Measurements from ENCODE around the gene DLG3.

DNA sequence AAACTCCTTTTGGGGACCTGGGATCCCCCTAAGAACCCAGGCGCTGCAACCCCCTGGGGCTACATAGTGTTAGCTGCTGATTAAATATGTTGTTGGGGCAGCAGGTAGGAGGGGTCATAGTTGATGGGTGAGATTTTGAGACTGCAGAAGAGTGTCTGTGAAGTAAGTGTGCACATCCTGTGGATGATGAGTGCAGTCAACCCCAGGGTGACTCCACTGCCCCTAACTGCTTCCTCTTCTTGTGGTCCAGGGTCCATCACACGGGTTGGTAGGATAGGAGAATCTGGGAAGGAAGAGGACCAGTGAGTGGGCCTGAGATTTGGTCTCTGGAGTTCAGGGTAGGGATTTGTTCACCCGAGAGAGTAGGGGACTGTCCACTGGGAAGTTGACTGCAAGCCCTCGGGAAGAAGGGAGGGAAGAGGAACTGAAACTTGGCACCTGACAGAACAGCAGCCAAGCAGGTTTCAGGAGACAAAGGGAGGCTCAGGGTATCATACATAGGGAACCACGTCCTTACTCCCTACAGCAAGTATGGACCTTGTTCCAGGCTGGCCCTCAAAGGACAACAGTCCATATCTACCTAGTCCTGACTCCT, 8.5 kb downstream of the DLG3 start:
- TF ChIP-seq, protein P1, sequence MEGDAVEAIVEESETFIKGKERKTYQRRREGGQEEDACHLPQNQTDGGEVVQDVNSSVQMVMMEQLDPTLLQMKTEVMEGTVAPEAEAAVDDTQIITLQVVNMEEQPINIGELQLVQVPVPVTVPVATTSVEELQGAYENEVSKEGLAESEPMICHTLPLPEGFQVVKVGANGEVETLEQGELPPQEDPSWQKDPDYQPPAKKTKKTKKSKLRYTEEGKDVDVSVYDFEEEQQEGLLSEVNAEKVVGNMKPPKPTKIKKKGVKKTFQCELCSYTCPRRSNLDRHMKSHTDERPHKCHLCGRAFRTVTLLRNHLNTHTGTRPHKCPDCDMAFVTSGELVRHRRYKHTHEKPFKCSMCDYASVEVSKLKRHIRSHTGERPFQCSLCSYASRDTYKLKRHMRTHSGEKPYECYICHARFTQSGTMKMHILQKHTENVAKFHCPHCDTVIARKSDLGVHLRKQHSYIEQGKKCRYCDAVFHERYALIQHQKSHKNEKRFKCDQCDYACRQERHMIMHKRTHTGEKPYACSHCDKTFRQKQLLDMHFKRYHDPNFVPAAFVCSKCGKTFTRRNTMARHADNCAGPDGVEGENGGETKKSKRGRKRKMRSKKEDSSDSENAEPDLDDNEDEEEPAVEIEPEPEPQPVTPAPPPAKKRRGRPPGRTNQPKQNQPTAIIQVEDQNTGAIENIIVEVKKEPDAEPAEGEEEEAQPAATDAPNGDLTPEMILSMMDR (IDR thresholded peaks at IDR 0.05; ENCODE audit: low read depth, low read length, poor library complexity, severe bottlenecking): no peak
- no peak for TF ChIP-seq EZH2phosphoT487 (IDR thresholded peaks at IDR 0.05; ENCODE audit: borderline replicate concordance, low read length)
